ENCODE results near the gene IL17C. TPM values are rescaled to one million over a fixed set of nuclear protein-coding genes. Genes with fewer than 3 reads are reported as not detected.

Gene IL17C
- total RNA-seq, 6 donors from 2014 or later, result 0.40 to 0.76 TPM; not detected in 4

- peaks cover 8 to 34% (median 22%) of the 10 kb centered on the region in 4 donors for H3K4me1 ChIP-seq
- no peak for DNase-seq
- WGBS, 2 donors, result 87 to 90% methylated on average over 4 to 5 of the region's 5 CpGs
- H3K4me3 ChIP-seq, result no peak overlapping the region
- H3K27ac ChIP-seq, result peak overlapping the region in 1 of 4 donors; percentile 65
- H3K9me3 ChIP-seq, result no peaks in the 10 kb centered on the region
- no peak for TF ChIP-seq CTCF (IDR thresholded peaks at IDR 0.05)
- TF ChIP-seq EP300 (IDR thresholded peaks at IDR 0.05), result no peak
- no peak for TF ChIP-seq POLR2A (IDR thresholded peaks at IDR 0.05)
- no peak for TF ChIP-seq POLR2AphosphoS5 (IDR thresholded peaks at IDR 0.05)
- H3K36me3 ChIP-seq, result peaks cover 0 to 3% (median 0%) of the 10 kb centered on the region in 4 donors
- no peak for ATAC-seq (ENCODE audit: low FRiP score in 2 of 2)
- peaks cover 0 to 8% (median 1%) of the 10 kb centered on the region in 4 donors for H3K27me3 ChIP-seq
Measured at GRCh38 chr16:88680554-88681083, 42.2 kb downstream of the IL17C start.

GRCh38 chr16:88681084-88681680 is 42.8 kb downstream of the IL17C start:
- Histone ChIP-seq H3K27me3 (peaks cover 0 to 8% (median 2%) of the 10 kb centered on the region in 4 donors), H3K36me3 (peaks cover 0 to 3% (median 0%) of the 10 kb centered on the region in 4 donors), H3K9me3 (no peaks in the 10 kb centered on the region), H3K4me1 (peaks cover 13 to 40% (median 28%) of the 10 kb centered on the region in 4 donors), H3K27ac (peak overlapping the region in 3 of 4 donors; percentile 42 to 84 (median 65)), H3K4me3 (no peak overlapping the region)
- 67 to 79% methylated on average over 3 to 31 of the region's 31 CpGs for WGBS, 2 donors
- DNase-seq (peak in 1 of 2 donors; percentile 87), ATAC-seq (ENCODE audit: low FRiP score in 2 of 2) (no peak)
- TF ChIP-seq EP300 (IDR thresholded peaks at IDR 0.05) (no peak), POLR2AphosphoS5 (IDR thresholded peaks at IDR 0.05) (no peak), CTCF (IDR thresholded peaks at IDR 0.05) (peak in 5 of 6 experiments; percentile 13 to 47 (median 40))

GRCh38 chr16:88681709-88682451 is 43.5 kb downstream of the IL17C start:
- Histone ChIP-seq H3K27ac (peak overlapping the region; percentile 54 to 84 (median 68)), H3K27me3 (peaks cover 0 to 8% (median 3%) of the 10 kb centered on the region in 4 donors)

GRCh38 chr16:88684569-88685155 is 46.3 kb downstream of the IL17C start:
- Histone ChIP-seq H3K9me3 (no peaks in the 10 kb centered on the region), H3K4me1 (peaks cover 22 to 49% (median 35%) of the 10 kb centered on the region in 4 donors), H3K4me3 (peak overlapping the region in 1 of 4 donors; percentile 60), H3K27me3 (peaks cover 0 to 5% (median 0%) of the 10 kb centered on the region in 4 donors), H3K27ac (no peak overlapping the region), H3K36me3 (no peaks in the 10 kb centered on the region)
- no peak for TF ChIP-seq CTCF (IDR thresholded peaks at IDR 0.05)
- TF ChIP-seq POLR2AphosphoS5 (IDR thresholded peaks at IDR 0.05), result no peak
- TF ChIP-seq POLR2A (IDR thresholded peaks at IDR 0.05), result no peak
- TF ChIP-seq EP300 (IDR thresholded peaks at IDR 0.05), result no peak
- DNase-seq (no peak), ATAC-seq (ENCODE audit: low FRiP score in 2 of 2) (no peak)
- WGBS, 2 donors, result 66 to 83% methylated on average over 12 to 15 of the region's 15 CpGs

More at GRCh38 chr16:88681709-88682451, 43.5 kb downstream of the IL17C start:
- ATAC-seq (ENCODE audit: low FRiP score in 2 of 2) (peak; percentile 41 to 55), DNase-seq (peak in 1 of 2 donors; percentile 89)
- no peaks in the 10 kb centered on the region for H3K9me3 ChIP-seq
- WGBS, 2 donors, result 27 to 29% methylated on average over 15 to 21 of the region's 21 CpGs
- TF ChIP-seq CTCF (IDR thresholded peaks at IDR 0.05) (no peak), POLR2A (IDR thresholded peaks at IDR 0.05) (no peak), POLR2AphosphoS5 (IDR thresholded peaks at IDR 0.05) (no peak), EP300 (IDR thresholded peaks at IDR 0.05) (no peak)
- H3K4me3 ChIP-seq, result peak overlapping the region in 1 of 4 donors; percentile 14
- H3K4me1 ChIP-seq, result peaks cover 20 to 47% (median 33%) of the 10 kb centered on the region in 4 donors
- peaks cover 0 to 3% (median 0%) of the 10 kb centered on the region in 4 donors for H3K36me3 ChIP-seq

All from upper lobe of left lung (tissue), 6 donors.